GM06990 (cell line): ENCODE results near the gene ACTL9.
"Not testable (repeated sequence)": the region's sequence is repeated elsewhere in the genome, so short reads cannot be mapped to it uniquely, and the experiment has no call there.

Experiments
- DNase-seq: peaks from one replicate; pipeline ENCODE4 v3.0.0-alpha.2; 2011; ENCODE audit not compliant: insufficient read length; ENCODE audit errors: extremely low read depth
- H3K27me3 ChIP-seq: replicated peaks from 2 replicates; pipeline ENCODE4 v1.6.0; 2011; ENCODE audit warnings: low read length; ENCODE audit not compliant: control insufficient read depth, insufficient read depth
- H3K36me3 ChIP-seq: 2 replicates; pipeline ENCODE4 v1.5.1; 2011; ENCODE audit warnings: low read length; ENCODE audit not compliant: control insufficient read depth, insufficient read depth
- H3K4me3 ChIP-seq: replicated peaks from 2 replicates; pipeline ENCODE4 v1.5.1; 2011; ENCODE audit warnings: low read depth, mild to moderate bottlenecking, control low read depth, low read length
- TF ChIP-seq, protein P1 (sequence below): IDR thresholded peaks from 2 replicates; pipeline ENCODE4 v1.5.1; 2011; ENCODE audit warnings: low read length, control low read depth, mild to moderate bottlenecking, inconsistent platforms; ENCODE audit not compliant: insufficient read depth, poor library complexity, severe bottlenecking

The ACTL9 gene, protein sequence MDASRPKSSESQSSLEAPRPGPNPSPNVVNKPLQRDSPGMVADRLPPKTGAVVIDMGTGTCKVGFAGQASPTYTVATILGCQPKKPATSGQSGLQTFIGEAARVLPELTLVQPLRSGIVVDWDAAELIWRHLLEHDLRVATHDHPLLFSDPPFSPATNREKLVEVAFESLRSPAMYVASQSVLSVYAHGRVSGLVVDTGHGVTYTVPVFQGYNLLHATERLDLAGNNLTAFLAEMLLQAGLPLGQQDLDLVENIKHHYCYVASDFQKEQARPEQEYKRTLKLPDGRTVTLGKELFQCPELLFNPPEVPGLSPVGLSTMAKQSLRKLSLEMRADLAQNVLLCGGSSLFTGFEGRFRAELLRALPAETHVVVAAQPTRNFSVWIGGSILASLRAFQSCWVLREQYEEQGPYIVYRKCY

DNA sequence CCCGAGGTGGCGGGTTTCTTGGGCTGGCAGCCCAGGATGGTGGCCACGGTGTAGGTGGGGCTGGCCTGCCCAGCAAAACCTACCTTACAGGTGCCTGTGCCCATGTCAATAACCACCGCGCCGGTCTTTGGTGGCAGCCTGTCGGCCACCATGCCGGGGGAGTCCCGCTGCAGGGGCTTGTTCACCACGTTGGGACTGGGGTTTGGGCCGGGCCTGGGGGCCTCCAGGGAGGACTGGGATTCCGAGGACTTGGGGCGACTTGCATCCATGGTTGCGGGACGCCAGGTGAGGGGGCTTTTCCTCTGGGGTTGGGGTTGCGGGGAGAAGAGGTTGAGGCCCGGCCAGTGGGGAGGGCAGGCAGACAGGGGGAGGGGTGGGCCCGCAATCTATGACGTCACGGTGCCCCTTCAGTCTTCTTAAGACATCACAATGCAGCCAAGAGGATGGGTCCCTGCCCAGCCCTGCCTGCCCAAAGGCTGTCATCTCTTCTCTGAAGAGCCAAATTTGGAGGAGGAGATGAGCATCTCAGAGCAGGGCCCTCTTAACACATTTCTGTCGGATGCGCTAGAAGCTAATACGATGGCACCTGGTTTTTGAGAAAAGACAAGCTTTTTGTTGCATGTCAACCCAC, at the start of gene ACTL9:
Gene ACTL9, minus strand, starts transcription at position 363 of the 631 bp plus-strand sequence. Its CDS starts 94 bp downstream, at position 269.
- TF ChIP-seq, protein P1, sequence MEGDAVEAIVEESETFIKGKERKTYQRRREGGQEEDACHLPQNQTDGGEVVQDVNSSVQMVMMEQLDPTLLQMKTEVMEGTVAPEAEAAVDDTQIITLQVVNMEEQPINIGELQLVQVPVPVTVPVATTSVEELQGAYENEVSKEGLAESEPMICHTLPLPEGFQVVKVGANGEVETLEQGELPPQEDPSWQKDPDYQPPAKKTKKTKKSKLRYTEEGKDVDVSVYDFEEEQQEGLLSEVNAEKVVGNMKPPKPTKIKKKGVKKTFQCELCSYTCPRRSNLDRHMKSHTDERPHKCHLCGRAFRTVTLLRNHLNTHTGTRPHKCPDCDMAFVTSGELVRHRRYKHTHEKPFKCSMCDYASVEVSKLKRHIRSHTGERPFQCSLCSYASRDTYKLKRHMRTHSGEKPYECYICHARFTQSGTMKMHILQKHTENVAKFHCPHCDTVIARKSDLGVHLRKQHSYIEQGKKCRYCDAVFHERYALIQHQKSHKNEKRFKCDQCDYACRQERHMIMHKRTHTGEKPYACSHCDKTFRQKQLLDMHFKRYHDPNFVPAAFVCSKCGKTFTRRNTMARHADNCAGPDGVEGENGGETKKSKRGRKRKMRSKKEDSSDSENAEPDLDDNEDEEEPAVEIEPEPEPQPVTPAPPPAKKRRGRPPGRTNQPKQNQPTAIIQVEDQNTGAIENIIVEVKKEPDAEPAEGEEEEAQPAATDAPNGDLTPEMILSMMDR, result no peak
- DNase-seq, result no peak
- Histone ChIP-seq H3K27me3 (no peaks in the 10 kb centered on the region), H3K4me3 (no peak within 1 kb of the TSS), H3K36me3 (no peaks in the 10 kb centered on the region)

DNA sequence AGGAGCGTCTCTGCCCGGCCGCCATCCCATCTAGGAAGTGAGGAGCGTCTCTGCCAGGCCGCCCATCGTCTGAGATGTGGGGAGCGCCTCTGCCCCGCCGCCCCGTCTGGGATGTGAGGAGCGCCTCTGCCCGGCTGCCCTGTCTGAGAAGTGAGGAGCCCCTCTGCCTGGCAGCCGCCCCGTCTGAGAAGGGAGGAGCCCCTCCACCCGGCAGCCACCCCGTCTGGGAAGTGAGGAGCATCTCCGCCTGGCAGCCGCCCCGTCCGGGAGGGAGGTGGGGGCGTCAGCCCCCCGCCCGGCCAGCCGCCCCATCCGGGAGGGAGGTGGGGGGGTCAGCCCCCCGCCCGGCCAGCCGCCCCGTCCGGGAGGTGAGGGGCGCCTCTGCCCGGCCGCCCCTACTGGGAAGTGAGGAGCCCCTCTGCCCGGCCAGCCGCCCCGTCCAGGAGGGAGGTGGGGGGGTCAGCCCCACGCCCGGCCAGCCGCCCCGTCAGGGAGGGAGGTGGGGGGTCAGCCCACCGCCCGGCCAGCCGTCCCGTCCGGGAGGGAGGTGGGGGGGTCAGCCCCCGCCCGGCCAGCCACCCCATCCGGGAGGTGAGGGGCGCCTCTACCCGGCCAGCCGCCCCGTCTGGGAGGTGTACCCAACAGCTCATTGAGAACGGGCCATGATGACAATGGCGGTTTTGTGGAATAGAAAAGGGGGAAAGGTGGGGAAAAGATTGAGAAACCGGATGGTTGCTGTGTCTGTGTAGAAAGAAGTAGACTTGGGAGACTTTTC, 40.9 kb upstream of the ACTL9 start:
- DNase-seq, H3K27me3 ChIP-seq, H3K36me3 ChIP-seq, H3K4me3 ChIP-seq: not testable (repeated sequence)

DNA sequence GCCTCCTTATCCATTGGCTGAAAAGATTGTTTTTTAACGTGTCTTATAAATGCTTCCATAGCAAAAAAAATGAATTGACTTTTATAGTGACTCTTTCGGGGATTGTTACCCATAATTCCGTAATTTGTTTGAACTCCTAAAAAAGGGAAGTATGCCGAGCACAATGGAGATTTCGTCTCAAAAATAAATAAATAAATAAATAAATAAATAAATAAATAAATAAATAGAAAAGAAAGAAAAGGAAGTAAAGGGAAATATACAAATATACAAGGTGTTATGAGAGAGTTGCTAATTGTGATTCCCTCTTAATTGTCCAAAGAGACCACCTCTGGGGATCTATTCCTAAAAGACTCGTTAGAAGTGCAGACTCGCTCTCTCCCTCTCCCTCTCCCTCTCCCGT, 39.8 kb upstream of the ACTL9 start:
- no peak overlapping the region for H3K4me3 ChIP-seq
- no peak for DNase-seq
- H3K36me3 ChIP-seq, result no peaks in the 10 kb centered on the region
- H3K27me3 ChIP-seq, result no peaks in the 10 kb centered on the region
- TF ChIP-seq, protein P1, result no peak

DNA sequence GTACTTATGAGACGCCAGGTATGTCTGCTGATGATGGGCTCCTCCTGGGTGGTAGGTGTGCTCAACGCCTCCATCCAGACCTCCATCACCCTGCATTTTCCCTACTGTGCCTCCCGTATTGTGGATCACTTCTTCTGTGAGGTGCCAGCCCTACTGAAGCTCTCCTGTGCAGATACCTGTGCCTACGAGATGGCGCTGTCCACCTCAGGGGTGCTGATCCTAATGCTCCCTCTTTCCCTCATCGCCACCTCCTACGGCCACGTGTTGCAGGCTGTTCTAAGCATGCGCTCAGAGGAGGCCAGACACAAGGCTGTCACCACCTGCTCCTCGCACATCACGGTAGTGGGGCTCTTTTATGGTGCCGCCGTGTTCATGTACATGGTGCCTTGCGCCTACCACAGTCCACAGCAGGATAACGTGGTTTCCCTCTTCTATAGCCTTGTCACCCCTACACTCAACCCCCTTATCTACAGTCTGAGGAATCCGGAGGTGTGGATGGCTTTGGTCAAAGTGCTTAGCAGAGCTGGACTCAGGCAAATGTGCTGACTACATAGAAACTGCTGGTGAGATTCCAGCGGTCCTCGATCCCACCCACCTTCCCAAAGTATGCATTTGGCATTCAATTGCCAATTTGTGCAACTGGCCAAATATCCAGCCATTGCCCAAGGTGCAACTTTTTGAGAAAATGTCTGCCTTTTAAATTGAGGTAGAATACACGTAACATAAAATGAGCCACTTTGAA, 33.0 kb upstream of the ACTL9 start:
- no peaks in the 10 kb centered on the region for H3K36me3 ChIP-seq
- H3K27me3 ChIP-seq, result no peaks in the 10 kb centered on the region
- DNase-seq, result no peak
- H3K4me3 ChIP-seq, result no peak overlapping the region
- TF ChIP-seq, protein P1, result no peak

DNA sequence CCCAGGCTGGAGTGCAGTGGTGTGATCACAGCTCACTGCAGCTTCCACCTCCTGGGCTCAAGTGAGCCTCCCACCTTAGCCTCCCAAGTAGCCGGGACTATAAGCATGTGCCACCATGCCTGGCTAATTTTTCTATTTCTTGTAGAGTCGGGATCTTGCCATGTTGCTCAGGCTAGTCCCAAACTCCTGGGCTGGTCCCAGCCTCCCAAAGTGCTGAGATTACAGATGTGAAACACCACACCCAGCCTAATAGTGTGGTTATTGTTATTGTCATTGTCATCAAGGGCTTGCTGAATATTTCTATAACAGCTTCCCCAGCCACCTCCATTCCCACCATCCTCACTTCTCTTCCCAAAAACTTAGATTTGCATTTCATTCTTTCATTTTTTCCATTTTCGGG, 25.7 kb upstream of the ACTL9 start:
- Histone ChIP-seq H3K27me3 (no peaks in the 10 kb centered on the region), H3K36me3 (no peaks in the 10 kb centered on the region), H3K4me3 (no peak overlapping the region)
- DNase-seq, result no peak
- TF ChIP-seq, protein P1, result no peak
